HepG2 (cell line): ENCODE measurements around the gene KCNAB2.

Experiments used
- MAFG ChIP-seq: sonication (generic); formaldehyde crosslinking; IDR thresholded peaks from 2 replicates; pipeline ENCODE4 v1.5.1; 2020; ENCODE audit warnings: mild to moderate bottlenecking, missing genetic modification reagents
- RNF219 ChIP-seq: sonication (generic); formaldehyde crosslinking; IDR thresholded peaks from 2 replicates; pipeline ENCODE4 v1.5.0; 2020; ENCODE audit warnings: mild to moderate bottlenecking, missing genetic modification reagents
- RXRB ChIP-seq: IDR thresholded peaks from 2 replicates; pipeline ENCODE4 v1.6.1; 2016; ENCODE audit warnings: borderline replicate concordance, missing genetic modification reagents, missing compliant biosample characterization
- ZC3H13 ChIP-seq: sonication (generic); formaldehyde crosslinking; IDR thresholded peaks from 2 replicates; pipeline ENCODE4 v1.8.1; 2023; ENCODE audit warnings: mild to moderate bottlenecking, missing genetic modification reagents, moderate library complexity
- TF ChIP-seq, protein P1 (sequence below), 2 experiments: sonication (generic) in 1 of 2; formaldehyde crosslinking in 1 of 2; IDR thresholded peaks; 2 replicates each; pipeline versions ENCODE4 v1.4.0 to v1.6.1; 2018 to 2020; ENCODE audit warnings: missing genetic modification reagents in 2 of 2, borderline replicate concordance in 1 of 2, low read depth in 1 of 2, mild to moderate bottlenecking in 1 of 2, missing biosample characterization in 1 of 2

DNA sequence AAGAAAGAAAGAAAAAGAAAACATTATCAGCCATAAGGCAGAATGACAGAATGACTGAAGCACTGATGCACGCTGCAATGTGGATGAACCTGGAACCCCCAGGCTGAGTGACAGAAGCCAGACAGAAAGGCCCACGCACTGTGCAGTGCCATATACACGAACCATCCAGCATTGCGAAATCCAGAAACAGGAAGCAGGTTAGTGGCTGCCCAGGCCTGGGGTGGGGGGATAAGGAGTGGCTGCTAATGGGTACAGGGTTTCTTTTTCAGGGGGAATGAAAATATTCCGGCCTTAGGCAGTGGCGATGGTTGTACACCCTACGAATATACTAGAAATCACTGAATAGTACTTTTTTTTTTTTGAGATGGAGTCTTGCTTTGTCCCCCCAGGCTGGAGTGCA lies 77.4 kb downstream of the KCNAB2 start:
- no peak for TF ChIP-seq RXRB
- no peak for TF ChIP-seq ZC3H13 (CRISPR knock-in tag)
- TF ChIP-seq MAFG = no peak
- no peak for TF ChIP-seq RNF219
- TF ChIP-seq, protein P1, sequence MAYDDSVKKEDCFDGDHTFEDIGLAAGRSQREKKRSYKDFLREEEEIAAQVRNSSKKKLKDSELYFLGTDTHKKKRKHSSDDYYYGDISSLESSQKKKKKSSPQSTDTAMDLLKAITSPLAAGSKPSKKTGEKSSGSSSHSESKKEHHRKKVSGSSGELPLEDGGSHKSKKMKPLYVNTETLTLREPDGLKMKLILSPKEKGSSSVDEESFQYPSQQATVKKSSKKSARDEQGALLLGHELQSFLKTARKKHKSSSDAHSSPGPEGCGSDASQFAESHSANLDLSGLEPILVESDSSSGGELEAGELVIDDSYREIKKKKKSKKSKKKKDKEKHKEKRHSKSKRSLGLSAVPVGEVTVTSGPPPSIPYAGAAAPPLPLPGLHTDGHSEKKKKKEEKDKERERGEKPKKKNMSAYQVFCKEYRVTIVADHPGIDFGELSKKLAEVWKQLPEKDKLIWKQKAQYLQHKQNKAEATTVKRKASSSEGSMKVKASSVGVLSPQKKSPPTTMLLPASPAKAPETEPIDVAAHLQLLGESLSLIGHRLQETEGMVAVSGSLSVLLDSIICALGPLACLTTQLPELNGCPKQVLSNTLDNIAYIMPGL (CRISPR knock-in tag; IDR thresholded peaks at IDR 0.05; ENCODE audit: borderline replicate concordance in 1 of 2, low read depth in 1 of 2) = no peak
